RWPE2 (cell line): ENCODE results near the gene GEN1.

Source experiments
- ATAC-seq: fragments of 200-7000 bp; cut with Tn5 transposase; 3 replicates; pipeline ENCODE4 v1.9.1; 2021; ENCODE audit warnings: low read depth
- DNase-seq: peaks from one replicate; pipeline ENCODE4 v3.0.0-alpha.2; 2020; ENCODE audit warnings: low spot score
- H3K27ac ChIP-seq: fragments of 450-650 bp; 2 replicates; pipeline ENCODE4 v1.5.1; 2017; ENCODE audit warnings: mild to moderate bottlenecking; ENCODE audit not compliant: poor library complexity, severe bottlenecking
- H3K27me3 ChIP-seq: fragments of 250-450 bp; sonication (Bioruptor Pico); 2 replicates; pipeline ENCODE4 v1.5.1; 2021; ENCODE audit warnings: mild to moderate bottlenecking, moderate library complexity; ENCODE audit not compliant: insufficient read depth, poor library complexity, severe bottlenecking
- H3K36me3 ChIP-seq: fragments of 250-450 bp; sonication (Bioruptor Pico); 2 replicates; pipeline ENCODE4 v1.5.1; 2020; ENCODE audit warnings: low read depth, mild to moderate bottlenecking, moderate library complexity
- H3K4me1 ChIP-seq: fragments of 250-450 bp; sonication (Bioruptor Pico); 2 replicates; pipeline ENCODE4 v1.5.1; 2021; ENCODE audit warnings: mild to moderate bottlenecking, moderate library complexity; ENCODE audit not compliant: insufficient read depth, poor library complexity, severe bottlenecking
- H3K4me3 ChIP-seq: fragments of 250-450 bp; sonication (Bioruptor Pico); 2 replicates; pipeline ENCODE4 v1.5.1; 2021; ENCODE audit warnings: mild to moderate bottlenecking, moderate library complexity; ENCODE audit not compliant: severe bottlenecking
- H3K9me3 ChIP-seq: fragments of 250-450 bp; sonication (Bioruptor Pico); 2 replicates; pipeline ENCODE4 v1.5.1; 2021; ENCODE audit warnings: mild to moderate bottlenecking, moderate library complexity; ENCODE audit not compliant: severe bottlenecking
- TF ChIP-seq, protein P1 (sequence below): fragments of 450-650 bp; IDR thresholded peaks from one replicate; pipeline ENCODE4 v1.5.1; 2017; ENCODE audit warnings: mild to moderate bottlenecking, moderate library complexity; ENCODE audit not compliant: poor library complexity, severe bottlenecking

GEN1 gene

DNA sequence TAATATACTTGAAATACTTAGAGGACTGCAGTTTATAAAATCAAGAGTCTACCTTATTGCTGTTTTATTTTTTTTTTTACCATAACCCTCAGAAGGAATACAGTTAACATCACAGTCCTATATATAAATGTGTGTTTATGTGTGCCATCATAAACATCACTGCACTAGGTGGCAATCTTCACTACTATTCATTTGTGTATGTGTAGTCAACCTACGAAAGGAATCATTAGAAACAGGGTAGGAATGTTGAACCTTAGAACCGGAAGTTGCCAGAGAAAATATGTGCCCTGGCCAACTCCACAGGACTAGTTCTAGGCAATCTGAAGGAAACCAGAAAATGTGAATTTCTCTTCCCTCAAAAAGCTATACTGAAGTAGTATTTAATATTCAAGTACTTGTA is 3.4 kb downstream of the GEN1 start:
- no peaks in the 10 kb centered on the region for H3K27me3 ChIP-seq
- peaks cover 33% of the 10 kb centered on the region for H3K36me3 ChIP-seq
- ATAC-seq: peak; percentile 40
- DNase-seq: no peak
- H3K27ac ChIP-seq: peak overlapping the region; percentile 22
- no peak overlapping the region for H3K4me3 ChIP-seq
- TF ChIP-seq, protein P1, sequence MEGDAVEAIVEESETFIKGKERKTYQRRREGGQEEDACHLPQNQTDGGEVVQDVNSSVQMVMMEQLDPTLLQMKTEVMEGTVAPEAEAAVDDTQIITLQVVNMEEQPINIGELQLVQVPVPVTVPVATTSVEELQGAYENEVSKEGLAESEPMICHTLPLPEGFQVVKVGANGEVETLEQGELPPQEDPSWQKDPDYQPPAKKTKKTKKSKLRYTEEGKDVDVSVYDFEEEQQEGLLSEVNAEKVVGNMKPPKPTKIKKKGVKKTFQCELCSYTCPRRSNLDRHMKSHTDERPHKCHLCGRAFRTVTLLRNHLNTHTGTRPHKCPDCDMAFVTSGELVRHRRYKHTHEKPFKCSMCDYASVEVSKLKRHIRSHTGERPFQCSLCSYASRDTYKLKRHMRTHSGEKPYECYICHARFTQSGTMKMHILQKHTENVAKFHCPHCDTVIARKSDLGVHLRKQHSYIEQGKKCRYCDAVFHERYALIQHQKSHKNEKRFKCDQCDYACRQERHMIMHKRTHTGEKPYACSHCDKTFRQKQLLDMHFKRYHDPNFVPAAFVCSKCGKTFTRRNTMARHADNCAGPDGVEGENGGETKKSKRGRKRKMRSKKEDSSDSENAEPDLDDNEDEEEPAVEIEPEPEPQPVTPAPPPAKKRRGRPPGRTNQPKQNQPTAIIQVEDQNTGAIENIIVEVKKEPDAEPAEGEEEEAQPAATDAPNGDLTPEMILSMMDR: peak; percentile 33
- H3K9me3 ChIP-seq: no peaks in the 10 kb centered on the region
- peaks cover 37% of the 10 kb centered on the region for H3K4me1 ChIP-seq

DNA sequence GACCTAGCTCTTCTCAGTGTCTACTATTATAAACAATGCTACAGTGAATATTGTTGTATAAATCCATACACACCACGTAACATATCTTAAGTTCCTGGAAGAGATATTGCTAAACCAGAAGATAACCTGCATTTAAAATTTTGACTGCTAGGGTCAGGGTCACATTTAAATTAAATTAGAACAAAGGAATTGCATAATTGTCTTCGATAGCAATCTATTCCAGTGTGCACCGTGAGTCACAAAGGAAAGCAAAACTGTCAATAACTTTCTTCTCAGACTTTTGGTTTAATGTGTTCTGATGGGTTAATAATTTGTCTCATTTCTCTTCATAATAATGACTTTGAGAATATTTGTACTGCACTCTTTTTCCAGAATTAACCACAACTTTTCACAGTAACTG is 4.2 kb downstream of the GEN1 start:
- TF ChIP-seq, protein P1: no peak
- Histone ChIP-seq H3K4me1 (peaks cover 34% of the 10 kb centered on the region), H3K4me3 (no peak overlapping the region), H3K36me3 (peaks cover 41% of the 10 kb centered on the region), H3K27me3 (no peaks in the 10 kb centered on the region), H3K27ac (peak overlapping the region; percentile 22), H3K9me3 (no peaks in the 10 kb centered on the region)
- DNase-seq (no peak), ATAC-seq (no peak)

DNA sequence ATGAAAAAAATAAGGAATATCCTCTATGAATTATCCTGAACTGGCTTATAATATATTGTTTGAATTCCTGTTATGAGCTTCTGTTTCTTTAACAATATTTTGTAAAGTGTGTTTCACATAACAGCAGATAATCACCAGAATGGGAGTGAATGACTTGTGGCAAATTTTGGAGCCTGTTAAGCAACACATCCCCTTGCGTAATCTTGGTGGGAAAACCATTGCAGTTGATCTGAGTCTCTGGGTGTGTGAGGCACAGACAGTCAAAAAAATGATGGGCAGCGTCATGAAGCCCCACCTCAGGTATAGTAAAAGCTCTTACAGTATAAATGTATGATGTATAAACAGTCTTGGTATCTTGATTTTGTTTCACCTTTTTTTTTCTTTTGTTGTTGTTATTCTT is 5.9 kb downstream of the GEN1 start:
- Histone ChIP-seq H3K36me3 (peaks cover 58% of the 10 kb centered on the region), H3K27ac (no peak overlapping the region), H3K27me3 (no peaks in the 10 kb centered on the region), H3K4me3 (no peak overlapping the region), H3K4me1 (peaks cover 34% of the 10 kb centered on the region), H3K9me3 (no peaks in the 10 kb centered on the region)
- ATAC-seq (no peak), DNase-seq (no peak)
- TF ChIP-seq, protein P1: no peak

DNA sequence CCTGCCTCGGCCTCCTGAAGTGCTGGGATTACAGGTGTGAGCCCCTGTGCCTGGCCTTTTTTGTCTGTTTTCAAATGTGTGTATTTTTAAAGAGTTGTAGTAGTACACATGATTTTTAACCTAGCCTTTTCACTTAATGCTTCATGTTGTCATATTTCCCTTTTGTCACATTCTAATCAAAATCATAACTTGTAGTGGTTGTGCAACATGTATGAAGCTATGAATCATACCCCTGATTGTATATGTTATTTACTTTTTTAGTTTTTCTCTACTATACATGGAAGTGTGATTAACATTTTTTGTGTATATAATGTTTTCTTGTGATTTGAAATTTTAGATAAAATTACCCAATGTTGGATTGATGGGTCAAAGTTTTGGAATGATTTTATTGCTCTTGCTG is 8.5 kb downstream of the GEN1 start:
- H3K4me1 ChIP-seq: peaks cover 10% of the 10 kb centered on the region
- H3K27me3 ChIP-seq: no peaks in the 10 kb centered on the region
- H3K36me3 ChIP-seq: peaks cover 77% of the 10 kb centered on the region
- no peak for DNase-seq
- H3K4me3 ChIP-seq: no peak overlapping the region
- no peak for ATAC-seq
- TF ChIP-seq, protein P1: no peak
- H3K27ac ChIP-seq: no peak overlapping the region
- no peaks in the 10 kb centered on the region for H3K9me3 ChIP-seq

DNA sequence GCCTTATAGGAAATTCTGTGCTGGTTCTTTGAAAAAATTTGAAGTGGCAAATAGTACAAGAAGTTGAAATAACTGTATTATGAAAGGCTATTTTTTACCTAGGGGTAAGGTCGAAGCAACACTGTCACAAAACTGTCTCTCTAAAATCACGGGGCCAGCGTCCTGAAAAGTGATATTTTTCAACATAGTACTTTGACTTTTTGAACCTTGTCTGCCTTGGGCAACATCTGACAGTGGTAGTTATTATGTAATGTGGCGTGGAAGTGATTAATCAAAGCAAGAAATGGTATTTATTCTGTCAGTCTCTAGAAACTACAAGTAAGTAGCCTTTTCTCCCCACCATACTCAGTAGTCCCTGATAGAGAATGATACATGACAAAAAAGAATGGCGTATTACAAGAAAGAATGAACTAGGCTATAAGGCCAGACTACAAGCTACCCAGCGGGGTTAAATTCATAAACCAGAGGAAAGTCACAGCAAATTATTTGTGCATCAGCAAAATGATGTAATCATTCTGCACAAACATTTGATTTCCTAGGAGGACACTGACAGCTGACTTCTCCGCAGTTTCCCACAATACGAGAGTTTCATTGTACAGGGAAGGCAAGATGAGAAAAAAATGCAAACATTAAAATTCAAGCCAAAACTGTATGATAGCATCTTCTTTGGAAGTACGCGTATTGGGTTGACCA is 9.8 kb downstream of the GEN1 start:
- H3K27ac ChIP-seq: no peak overlapping the region
- ATAC-seq: no peak
- H3K27me3 ChIP-seq: no peaks in the 10 kb centered on the region

More for the DNA sequence above, 9.8 kb downstream of the GEN1 start:
- Histone ChIP-seq H3K4me1 (no peaks in the 10 kb centered on the region), H3K4me3 (no peak overlapping the region), H3K9me3 (no peaks in the 10 kb centered on the region), H3K36me3 (peaks cover 90% of the 10 kb centered on the region)
- DNase-seq: no peak
- TF ChIP-seq, protein P1: no peak
